PFSK-1 (cell line): ENCODE data around the gene PRSS48.

Experiments used
- FOXP2 ChIP-seq: optimal IDR thresholded peaks from 2 replicates; pipeline ENCODE3; 2011; ENCODE audit warnings: borderline replicate concordance, control low read depth, inconsistent platforms; ENCODE audit not compliant: insufficient read depth; ENCODE audit errors: extremely low read length, extremely low read depth
- POLR2AphosphoS5 ChIP-seq: IDR thresholded peaks from 2 replicates; pipeline ENCODE4 v1.6.1; 2012; ENCODE audit warnings: low read depth, mild to moderate bottlenecking, control low read depth, low read length, moderate library complexity
- SIN3A ChIP-seq: IDR thresholded peaks from 2 replicates; pipeline ENCODE4 v1.6.1; 2012; ENCODE audit warnings: mild to moderate bottlenecking, low read length, moderate library complexity, borderline replicate concordance; ENCODE audit not compliant: insufficient read depth
- TAF1 ChIP-seq: IDR thresholded peaks from 2 replicates; pipeline ENCODE4 v1.6.1; 2012; ENCODE audit warnings: low read length, control low read depth, borderline replicate concordance; ENCODE audit not compliant: insufficient read depth
- TF ChIP-seq, protein P1 (sequence below), 2 experiments: IDR thresholded peaks; 2 replicates each; pipeline versions ENCODE4 v1.6.1 to v1.8.0; 2011 to 2012; ENCODE audit warnings: low read depth in 2 of 2, low read length in 2 of 2, control low read depth in 1 of 2, inconsistent platforms in 1 of 2, mild to moderate bottlenecking in 1 of 2, moderate library complexity in 1 of 2; ENCODE audit not compliant: insufficient read depth in 1 of 2

Gene PRSS48

DNA sequence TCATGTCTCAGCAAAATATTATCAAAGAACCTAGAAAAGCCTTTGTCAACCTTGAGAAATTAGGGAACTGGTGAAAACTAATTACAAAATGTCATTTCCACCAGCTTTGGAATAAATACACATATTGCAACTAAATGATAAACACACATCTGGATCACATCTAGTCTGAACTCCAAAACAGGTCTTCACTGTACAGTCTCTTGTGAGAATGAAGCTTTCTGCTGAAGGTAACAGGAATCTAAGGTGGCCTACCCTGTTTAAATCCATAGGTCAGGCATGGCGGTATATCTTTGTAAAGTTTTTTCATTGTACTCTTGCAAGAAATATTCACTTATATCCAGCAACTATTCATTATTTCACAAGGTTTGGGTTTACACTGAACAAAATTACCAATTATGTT lies 46.7 kb downstream of the PRSS48 start:
- TF ChIP-seq TAF1: no peak
- no peak for TF ChIP-seq SIN3A
- no peak for TF ChIP-seq FOXP2
- TF ChIP-seq, protein P1, sequence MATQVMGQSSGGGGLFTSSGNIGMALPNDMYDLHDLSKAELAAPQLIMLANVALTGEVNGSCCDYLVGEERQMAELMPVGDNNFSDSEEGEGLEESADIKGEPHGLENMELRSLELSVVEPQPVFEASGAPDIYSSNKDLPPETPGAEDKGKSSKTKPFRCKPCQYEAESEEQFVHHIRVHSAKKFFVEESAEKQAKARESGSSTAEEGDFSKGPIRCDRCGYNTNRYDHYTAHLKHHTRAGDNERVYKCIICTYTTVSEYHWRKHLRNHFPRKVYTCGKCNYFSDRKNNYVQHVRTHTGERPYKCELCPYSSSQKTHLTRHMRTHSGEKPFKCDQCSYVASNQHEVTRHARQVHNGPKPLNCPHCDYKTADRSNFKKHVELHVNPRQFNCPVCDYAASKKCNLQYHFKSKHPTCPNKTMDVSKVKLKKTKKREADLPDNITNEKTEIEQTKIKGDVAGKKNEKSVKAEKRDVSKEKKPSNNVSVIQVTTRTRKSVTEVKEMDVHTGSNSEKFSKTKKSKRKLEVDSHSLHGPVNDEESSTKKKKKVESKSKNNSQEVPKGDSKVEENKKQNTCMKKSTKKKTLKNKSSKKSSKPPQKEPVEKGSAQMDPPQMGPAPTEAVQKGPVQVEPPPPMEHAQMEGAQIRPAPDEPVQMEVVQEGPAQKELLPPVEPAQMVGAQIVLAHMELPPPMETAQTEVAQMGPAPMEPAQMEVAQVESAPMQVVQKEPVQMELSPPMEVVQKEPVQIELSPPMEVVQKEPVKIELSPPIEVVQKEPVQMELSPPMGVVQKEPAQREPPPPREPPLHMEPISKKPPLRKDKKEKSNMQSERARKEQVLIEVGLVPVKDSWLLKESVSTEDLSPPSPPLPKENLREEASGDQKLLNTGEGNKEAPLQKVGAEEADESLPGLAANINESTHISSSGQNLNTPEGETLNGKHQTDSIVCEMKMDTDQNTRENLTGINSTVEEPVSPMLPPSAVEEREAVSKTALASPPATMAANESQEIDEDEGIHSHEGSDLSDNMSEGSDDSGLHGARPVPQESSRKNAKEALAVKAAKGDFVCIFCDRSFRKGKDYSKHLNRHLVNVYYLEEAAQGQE (IDR thresholded peaks at IDR 0.05; ENCODE audit: insufficient read depth in 1 of 2, low read depth in 2 of 2, low read length in 2 of 2): no peak
- TF ChIP-seq POLR2AphosphoS5: no peak

DNA sequence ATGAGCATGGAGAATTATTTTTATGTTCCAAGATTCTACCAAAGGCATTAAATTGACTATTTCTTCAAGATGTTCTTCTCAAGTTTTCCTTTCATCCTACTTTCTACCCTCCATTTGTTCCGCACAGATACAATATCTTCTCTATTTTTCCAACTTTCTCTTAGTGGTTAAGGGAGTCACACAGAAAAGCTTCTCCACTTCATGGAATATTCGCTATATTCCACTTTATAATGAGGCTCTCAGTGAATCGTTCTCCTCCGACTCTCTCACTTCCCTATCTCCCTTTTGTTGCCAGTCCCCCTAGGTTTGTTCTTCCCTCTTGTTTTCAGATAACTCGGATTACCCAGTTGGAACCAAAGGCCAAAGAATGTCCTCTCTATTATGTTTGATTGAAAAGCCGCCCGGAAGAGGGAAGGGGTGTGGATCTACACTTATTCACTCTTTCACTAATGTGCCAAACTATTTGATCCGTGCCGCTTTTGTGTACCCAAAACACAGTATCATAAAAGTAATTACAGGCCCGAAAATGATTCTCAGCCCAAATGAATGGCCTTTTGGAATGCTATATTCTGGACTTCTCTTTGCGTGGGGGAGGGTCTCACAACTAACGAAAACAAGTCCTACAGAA lies 47.3 kb downstream of the PRSS48 start:
- TF ChIP-seq POLR2AphosphoS5 (no peak), SIN3A (no peak), FOXP2 (no peak), TAF1 (no peak)
- TF ChIP-seq, protein P1 (IDR thresholded peaks at IDR 0.05; ENCODE audit: insufficient read depth in 1 of 2, low read depth in 2 of 2, low read length in 2 of 2): no peak

DNA sequence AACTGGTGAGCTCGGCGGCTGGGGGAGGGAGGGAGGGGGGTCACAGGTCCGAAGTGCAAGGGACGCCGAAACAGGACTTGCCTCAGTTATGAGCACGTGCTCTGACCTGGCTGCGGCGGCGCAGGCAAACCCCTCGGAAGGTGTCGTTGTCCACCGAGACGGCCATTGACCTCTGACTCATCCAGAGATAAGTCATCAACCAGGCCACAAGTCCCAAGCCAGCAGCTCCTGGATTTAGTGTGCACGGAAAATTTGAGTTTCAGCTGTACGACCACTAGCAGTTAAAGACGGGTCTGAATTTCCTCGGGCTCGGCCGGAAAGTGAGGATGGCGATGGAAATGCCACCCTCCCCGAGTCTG lies 47.8 kb downstream of the PRSS48 start:
- TF ChIP-seq FOXP2: no peak
- no peak; the same call in 1 of the 2 replicates for TF ChIP-seq POLR2AphosphoS5
- no peak for TF ChIP-seq TAF1
- TF ChIP-seq SIN3A: no peak; the same call in 1 of the 2 replicates
- TF ChIP-seq, protein P1 (IDR thresholded peaks at IDR 0.05; ENCODE audit: insufficient read depth in 1 of 2, low read depth in 2 of 2, low read length in 2 of 2): no peak

DNA sequence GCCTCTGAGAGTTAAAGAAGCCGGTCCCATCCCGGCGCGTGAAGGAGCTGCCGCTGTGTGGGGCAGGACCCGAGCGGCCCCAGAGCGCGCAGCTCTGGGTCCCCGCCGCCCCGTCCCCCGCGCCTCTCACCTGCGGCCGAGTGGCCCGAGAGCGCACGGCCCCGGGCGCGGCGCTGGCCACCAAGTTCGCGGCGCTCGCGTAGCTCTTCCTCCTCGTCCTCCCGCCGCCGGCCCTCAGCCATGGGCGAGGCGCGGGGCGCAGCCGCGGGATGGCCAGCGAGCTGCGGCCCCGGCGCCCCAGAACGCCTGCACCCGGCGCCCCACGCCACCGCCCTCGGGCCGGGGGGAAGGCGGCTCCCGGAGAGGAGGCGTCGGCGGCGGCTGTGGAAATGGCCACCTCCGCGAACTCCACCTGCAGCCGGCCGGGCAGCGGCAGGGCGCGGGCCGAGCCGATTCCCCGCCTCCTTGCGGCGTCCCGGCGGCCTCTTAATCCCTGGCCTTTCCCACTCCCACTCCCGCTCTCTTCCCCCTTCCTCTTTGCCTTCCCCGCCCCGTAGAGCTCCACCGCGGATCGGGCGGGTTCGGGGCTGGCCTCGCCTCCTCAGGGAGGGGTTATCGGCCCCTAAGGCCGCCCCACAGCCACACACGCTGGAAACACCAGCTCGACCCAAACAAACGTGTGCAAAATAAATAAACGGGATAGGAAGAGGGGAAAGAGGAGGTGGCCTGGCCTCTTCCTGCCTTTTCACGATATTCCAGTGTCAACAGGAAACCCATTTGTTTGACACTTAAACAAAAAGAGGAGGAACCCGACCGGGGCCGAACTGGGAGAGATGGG lies 48.4 kb downstream of the PRSS48 start, which contains the start of gene SH3D19:
TSS of gene SH3D19 (minus strand) at position 495 of the 838 bp plus-strand sequence. CDS start at position 242, 253 bp downstream.
- TF ChIP-seq SIN3A (no peak), TAF1 (0 out of 2 replicates have a peak, but pooled peaks have one; percentile 28), FOXP2 (peak; percentile 74), POLR2AphosphoS5 (peak; percentile 29)
- TF ChIP-seq, protein P1 (IDR thresholded peaks at IDR 0.05; ENCODE audit: insufficient read depth in 1 of 2, low read depth in 2 of 2, low read length in 2 of 2): no peak; a peak in 1 of 4 replicates
